NT2/D1 (cell line): ENCODE data around the gene DIAPH3.

Source experiments
- DNase-seq: peaks from one replicate; pipeline ENCODE4 v3.0.0-alpha.2; 2011; ENCODE audit warnings: low read depth, low spot score
- H3K27me3 ChIP-seq: 2 replicates; pipeline ENCODE4 v1.6.0; 2011; ENCODE audit warnings: mild to moderate bottlenecking; ENCODE audit not compliant: insufficient read length, insufficient read depth
- H3K36me3 ChIP-seq: 2 replicates; pipeline ENCODE4 v1.6.1; 2011; ENCODE audit warnings: mild to moderate bottlenecking, low read length, mixed read lengths; ENCODE audit not compliant: insufficient read depth, insufficient read length
- H3K4me1 ChIP-seq: 2 replicates; pipeline ENCODE4 v1.5.1; 2011; ENCODE audit not compliant: insufficient read depth, insufficient read length
- H3K4me3 ChIP-seq: 2 replicates; pipeline ENCODE4 v1.5.1; 2011; ENCODE audit warnings: low read depth; ENCODE audit not compliant: insufficient read length
- H3K9ac ChIP-seq: 2 replicates; pipeline ENCODE4 v1.6.0; 2011; ENCODE audit warnings: low read depth; ENCODE audit not compliant: insufficient read length
- H3K9me3 ChIP-seq: 2 replicates; pipeline ENCODE4 v1.5.1; 2011; ENCODE audit warnings: mild to moderate bottlenecking, low read length; ENCODE audit not compliant: insufficient read depth
- SUZ12 ChIP-seq: IDR thresholded peaks from 2 replicates; pipeline ENCODE4 v1.6.1; 2011; ENCODE audit not compliant: insufficient read length, insufficient read depth; ENCODE audit errors: extremely low read depth
- YY1 ChIP-seq: IDR thresholded peaks from 2 replicates; pipeline ENCODE4 v1.6.1; 2011; ENCODE audit not compliant: insufficient read length, insufficient read depth
- ZNF274 ChIP-seq: IDR thresholded peaks from 2 replicates; pipeline ENCODE4 v1.6.1; 2011; ENCODE audit warnings: mild to moderate bottlenecking, low read depth, low read length

Gene DIAPH3

GRCh38 chr13:59880468-59880867 is 283.3 kb downstream of the DIAPH3 start:
- H3K9me3 ChIP-seq, result no peaks in the 10 kb centered on the region
- no peaks in the 10 kb centered on the region for H3K36me3 ChIP-seq
- no peaks in the 10 kb centered on the region for H3K4me1 ChIP-seq
- H3K4me3 ChIP-seq, result no peak overlapping the region
- DNase-seq, result no peak
- no peaks in the 10 kb centered on the region for H3K27me3 ChIP-seq
- no peak overlapping the region for H3K9ac ChIP-seq
- no peak for TF ChIP-seq SUZ12
- no peak for TF ChIP-seq YY1
- TF ChIP-seq ZNF274, result no peak

- DNase-seq, result no peak
- Histone ChIP-seq H3K4me3 (no peak overlapping the region), H3K27me3 (no peaks in the 10 kb centered on the region), H3K9ac (no peak overlapping the region), H3K36me3 (no peaks in the 10 kb centered on the region), H3K4me1 (no peaks in the 10 kb centered on the region), H3K9me3 (no peaks in the 10 kb centered on the region)
- no peak for TF ChIP-seq SUZ12
- no peak for TF ChIP-seq ZNF274
- TF ChIP-seq YY1, result no peak
Measured at GRCh38 chr13:59879281-59879680, 284.4 kb downstream of the DIAPH3 start.

- Histone ChIP-seq H3K9me3 (no peaks in the 10 kb centered on the region), H3K4me1 (no peaks in the 10 kb centered on the region), H3K9ac (no peak overlapping the region), H3K36me3 (no peaks in the 10 kb centered on the region), H3K27me3 (no peaks in the 10 kb centered on the region), H3K4me3 (no peak overlapping the region)
- no peak for DNase-seq
- TF ChIP-seq ZNF274, result no peak
- no peak for TF ChIP-seq SUZ12
- TF ChIP-seq YY1, result no peak
Measured at GRCh38 chr13:59877933-59878332, 285.8 kb downstream of the DIAPH3 start.

- no peaks in the 10 kb centered on the region for H3K27me3 ChIP-seq
- H3K9me3 ChIP-seq, result no peaks in the 10 kb centered on the region
- no peaks in the 10 kb centered on the region for H3K36me3 ChIP-seq
- no peak for DNase-seq
- no peak overlapping the region for H3K9ac ChIP-seq
- no peak for TF ChIP-seq ZNF274
- TF ChIP-seq YY1, result no peak
- TF ChIP-seq SUZ12, result no peak
- no peak overlapping the region for H3K4me3 ChIP-seq
- no peaks in the 10 kb centered on the region for H3K4me1 ChIP-seq
Measured at GRCh38 chr13:59874973-59875372, 288.8 kb downstream of the DIAPH3 start.

GRCh38 chr13:59873856-59874255 is 289.9 kb downstream of the DIAPH3 start:
- no peak overlapping the region for H3K9ac ChIP-seq
- no peaks in the 10 kb centered on the region for H3K4me1 ChIP-seq
- H3K36me3 ChIP-seq, result no peaks in the 10 kb centered on the region
- H3K27me3 ChIP-seq, result no peaks in the 10 kb centered on the region
- H3K9me3 ChIP-seq, result no peaks in the 10 kb centered on the region
- TF ChIP-seq SUZ12, result no peak
- TF ChIP-seq YY1, result no peak
- TF ChIP-seq ZNF274, result no peak
- no peak overlapping the region for H3K4me3 ChIP-seq
- DNase-seq, result no peak

GRCh38 chr13:59873309-59873708 is 290.4 kb downstream of the DIAPH3 start:
- TF ChIP-seq SUZ12 (no peak), YY1 (no peak), ZNF274 (no peak)
- no peak overlapping the region for H3K9ac ChIP-seq
- DNase-seq, result no peak
- no peaks in the 10 kb centered on the region for H3K36me3 ChIP-seq
- no peak overlapping the region for H3K4me3 ChIP-seq
- H3K9me3 ChIP-seq, result no peaks in the 10 kb centered on the region
- no peaks in the 10 kb centered on the region for H3K27me3 ChIP-seq
- no peaks in the 10 kb centered on the region for H3K4me1 ChIP-seq

- DNase-seq, result no peak
- H3K36me3 ChIP-seq, result no peaks in the 10 kb centered on the region
- H3K4me3 ChIP-seq, result no peak overlapping the region
- H3K9ac ChIP-seq, result no peak overlapping the region
- no peaks in the 10 kb centered on the region for H3K27me3 ChIP-seq
- TF ChIP-seq YY1, result no peak
- TF ChIP-seq ZNF274, result no peak
- no peak for TF ChIP-seq SUZ12
- H3K9me3 ChIP-seq, result no peaks in the 10 kb centered on the region
- no peaks in the 10 kb centered on the region for H3K4me1 ChIP-seq
Measured at GRCh38 chr13:59867867-59868266, 295.9 kb downstream of the DIAPH3 start.
